NCI-H1694 (cell line): ENCODE measurements around the gene SETD7.
"Not testable (repeated sequence)": the region's sequence is repeated elsewhere in the genome, so short reads cannot be mapped to it uniquely, and the experiment has no call there.

Source experiments
- DNase-seq: peaks from one replicate; lab custom pipeline; 2025; lab: John Stamatoyannopoulos, UW

The SETD7 gene

GRCh38 chr4:139468756-139469155, 87.3 kb downstream of the SETD7 start:
- DNase-seq, result not testable (repeated sequence)

- DNase-seq, result no peak
These were observed 90.1 kb downstream of the SETD7 start for GRCh38 chr4:139465922-139466321.

DNA sequence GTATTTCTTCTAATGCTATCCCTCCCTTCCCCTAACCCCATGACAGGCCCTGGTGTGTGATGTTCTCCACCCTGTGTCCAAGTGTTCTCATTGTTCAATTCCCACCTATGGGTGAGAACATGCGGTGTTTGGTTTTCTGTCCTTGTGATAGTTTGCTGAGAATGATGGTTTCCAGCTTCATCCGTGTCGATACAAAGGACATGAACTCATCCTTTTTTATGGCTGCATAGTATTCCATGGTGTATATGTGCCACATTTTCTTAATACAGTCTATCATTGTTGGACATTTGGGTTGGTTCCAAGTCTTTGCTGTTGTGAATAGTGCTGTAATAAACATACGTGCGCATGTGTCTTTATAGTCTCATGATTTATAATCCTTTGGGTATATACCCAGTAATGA, 91.5 kb downstream of the SETD7 start:
- DNase-seq, result not testable (repeated sequence)

DNA sequence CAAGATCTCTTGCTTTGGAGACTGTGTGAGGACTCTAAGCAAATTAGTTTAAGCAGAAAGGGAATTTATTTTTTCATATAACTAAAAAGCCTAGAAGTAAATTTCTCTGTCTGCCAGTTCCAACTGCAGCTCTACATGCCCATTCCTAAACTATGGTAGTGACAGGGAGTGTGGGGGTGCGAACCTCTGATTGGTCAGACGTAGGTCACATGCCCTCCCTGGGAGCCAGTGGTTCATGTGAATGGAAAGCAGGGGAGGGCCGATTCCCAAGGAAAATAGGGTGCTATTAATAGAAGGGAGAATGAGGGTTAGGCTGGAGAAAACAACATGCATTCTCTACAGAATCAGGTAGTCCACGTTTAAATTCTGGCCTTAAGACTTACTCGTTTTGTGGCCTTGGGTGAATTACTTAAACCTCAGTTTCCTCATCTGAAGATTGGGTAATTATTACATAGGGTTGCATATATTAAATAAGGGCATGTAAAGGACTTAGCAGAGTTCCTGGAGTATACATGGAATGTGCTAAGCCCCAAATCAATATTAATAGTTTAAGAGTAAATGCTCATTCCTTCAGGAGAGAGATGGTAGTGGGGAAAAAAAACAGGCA, 94.9 kb downstream of the SETD7 start:
- DNase-seq, result no peak

- DNase-seq, result no peak
These were observed 95.5 kb downstream of the SETD7 start for GRCh38 chr4:139460565-139460964.

DNA sequence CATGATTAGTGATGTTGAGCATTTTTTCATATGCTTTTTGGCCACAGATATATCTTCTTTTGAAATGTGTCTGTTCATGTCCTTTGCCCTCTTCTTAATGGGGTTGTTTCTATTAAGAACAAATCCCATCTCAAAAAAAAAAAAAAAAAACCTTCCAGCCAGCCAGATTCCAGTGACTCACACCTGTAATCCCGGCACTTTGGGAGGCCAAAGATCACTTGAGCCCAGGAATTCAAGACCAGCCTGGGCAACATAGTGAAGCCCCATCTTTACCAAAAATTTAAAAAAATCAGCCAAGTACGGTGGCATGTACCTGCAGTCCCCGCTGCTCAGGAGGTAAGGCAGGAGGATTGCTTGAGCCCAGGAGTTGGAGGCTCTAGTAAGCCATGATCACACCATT, 97.0 kb downstream of the SETD7 start:
- DNase-seq, result no peak

DNA sequence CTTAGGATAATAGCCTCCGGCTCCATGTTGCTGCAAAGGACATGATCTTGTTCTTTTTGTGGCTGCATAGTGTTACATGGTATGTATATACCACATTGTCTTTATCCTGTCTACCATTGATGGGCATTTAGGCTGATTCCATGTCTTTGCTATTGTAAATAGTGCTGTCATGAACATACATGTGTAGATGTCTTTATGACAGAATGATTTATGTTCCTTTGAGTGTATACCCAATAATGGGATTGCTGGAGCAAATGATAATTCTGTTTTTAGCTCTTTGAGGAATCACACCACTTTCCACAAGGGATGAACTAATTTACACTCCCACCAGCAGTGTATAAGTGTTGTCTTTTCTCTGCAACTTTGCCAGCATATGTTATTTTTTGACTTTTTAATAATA, 97.5 kb downstream of the SETD7 start:
- no peak for DNase-seq

DNA sequence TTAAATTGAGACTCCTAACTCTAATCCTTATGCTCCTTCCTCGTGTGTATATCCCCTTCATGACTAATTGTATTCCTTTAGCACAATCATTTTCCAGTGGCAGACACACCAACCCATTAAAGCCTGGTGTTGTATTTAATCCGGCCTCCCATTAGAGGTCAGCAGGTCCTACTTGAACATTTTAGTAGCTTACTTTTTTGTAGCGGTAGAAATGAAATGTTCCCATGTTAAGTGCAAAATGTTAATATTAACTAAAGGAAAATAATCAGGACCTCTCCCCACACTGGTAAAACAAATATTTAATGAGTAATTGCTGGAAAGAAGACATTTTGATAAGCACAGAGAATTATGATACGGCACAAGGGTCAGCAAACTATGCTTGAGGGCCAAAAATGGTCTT, 98.7 kb downstream of the SETD7 start:
- no peak for DNase-seq

GRCh38 chr4:139455126-139455538, 100.9 kb downstream of the SETD7 start:
- DNase-seq, result no peak

DNA sequence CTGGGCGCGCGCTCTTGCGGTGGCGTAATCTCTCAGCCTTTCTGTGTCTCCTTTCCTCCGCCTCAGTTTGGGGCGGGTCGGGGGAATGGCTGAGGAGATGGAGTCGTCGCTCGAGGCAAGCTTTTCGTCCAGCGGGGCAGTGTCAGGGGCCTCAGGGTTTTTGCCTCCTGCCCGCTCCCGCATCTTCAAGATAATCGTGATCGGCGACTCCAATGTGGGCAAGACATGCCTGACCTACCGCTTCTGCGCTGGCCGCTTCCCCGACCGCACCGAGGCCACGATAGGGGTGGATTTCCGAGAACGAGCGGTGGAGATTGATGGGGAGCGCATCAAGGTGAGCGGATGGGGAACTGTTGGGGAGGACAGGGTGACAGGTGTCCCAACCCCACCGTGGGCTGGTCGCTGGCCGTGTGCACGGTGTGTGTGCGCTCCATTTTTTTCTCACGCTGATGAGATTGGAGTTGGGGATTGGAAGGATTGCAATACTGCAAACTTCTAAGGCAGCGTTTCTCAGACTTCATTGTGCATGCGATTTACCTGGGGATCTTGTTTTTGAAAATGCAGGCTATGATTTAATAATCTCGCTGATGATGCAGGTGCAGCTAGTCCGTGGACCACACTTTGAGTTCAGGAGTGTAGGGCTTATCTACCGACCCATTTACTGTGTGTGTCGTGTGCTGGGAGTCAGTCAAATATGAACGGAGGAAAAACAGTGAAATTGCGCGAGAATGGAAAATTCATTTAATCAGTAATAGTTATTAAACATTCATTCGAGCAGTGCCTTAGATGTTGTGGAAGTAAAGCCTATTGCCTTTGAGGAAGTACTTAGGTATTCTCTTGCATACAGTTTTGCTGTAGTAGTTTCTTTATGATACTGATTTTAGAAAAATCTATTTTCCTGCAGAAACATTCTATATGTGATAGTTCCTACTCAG, 101.6 kb downstream of the SETD7 start, which contains the start of gene RAB33B:
Gene RAB33B (plus strand): TSS at position 11 of the 935 bp plus-strand sequence. CDS start 75 bp downstream, at position 86.
- DNase-seq, result peak; percentile 73

DNA sequence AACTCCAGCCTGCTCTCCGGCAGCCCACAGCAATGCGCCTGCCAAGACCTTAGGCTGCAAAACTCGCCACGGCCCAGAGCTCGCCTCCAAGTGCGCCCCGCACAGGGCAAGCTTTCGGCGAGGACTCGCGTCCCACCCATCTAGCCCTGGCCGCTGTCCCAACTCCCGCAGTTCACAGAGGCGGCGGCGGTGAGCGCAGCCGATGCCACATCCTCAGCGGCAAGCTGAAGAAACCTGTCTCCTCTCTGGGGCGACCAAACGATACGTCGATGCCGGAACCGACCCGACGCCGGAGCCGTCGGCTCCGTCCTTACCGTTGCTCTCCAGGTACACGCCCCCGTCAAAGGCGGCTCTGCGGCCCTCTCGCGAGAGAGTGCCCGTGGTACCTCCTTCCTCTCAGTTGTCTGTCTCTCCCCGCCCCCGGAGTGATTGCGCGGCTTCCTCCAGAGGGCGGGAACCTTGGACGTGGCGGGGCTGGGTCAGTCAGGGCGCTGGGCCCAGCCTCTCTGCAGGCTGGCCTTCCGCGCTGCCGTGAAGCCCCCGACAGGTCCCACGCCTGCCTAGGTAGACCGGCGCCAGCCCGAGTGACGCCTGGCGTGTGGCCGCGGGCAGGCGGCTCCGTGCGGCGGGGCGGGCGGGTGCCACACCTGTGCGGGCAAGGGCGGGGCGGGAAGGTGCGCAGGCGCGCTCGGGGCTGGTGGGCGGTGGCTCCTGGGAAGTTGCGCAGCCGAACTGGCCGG, 102.5 kb downstream of the SETD7 start:
- DNase-seq, result peak; percentile 80

DNA sequence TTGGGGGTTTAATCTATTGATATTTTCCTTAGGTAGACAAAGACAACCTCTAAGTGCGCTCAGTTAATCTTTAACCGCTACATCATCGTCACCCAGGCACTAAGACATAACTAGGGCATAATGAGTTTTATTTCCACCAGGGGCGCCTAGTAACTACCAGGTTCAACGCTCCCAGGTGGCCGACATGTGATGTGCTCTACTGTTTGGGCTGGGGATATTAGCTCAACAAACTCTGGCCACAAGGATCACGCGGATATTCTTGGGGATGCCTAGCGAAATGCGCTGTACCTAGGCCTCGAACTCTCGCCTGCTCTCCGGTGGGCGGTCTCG, 103.0 kb downstream of the SETD7 start:
- DNase-seq, result peak; percentile 51

- no peak for DNase-seq
These were observed 104.0 kb downstream of the SETD7 start for GRCh38 chr4:139451997-139452396.

DNA sequence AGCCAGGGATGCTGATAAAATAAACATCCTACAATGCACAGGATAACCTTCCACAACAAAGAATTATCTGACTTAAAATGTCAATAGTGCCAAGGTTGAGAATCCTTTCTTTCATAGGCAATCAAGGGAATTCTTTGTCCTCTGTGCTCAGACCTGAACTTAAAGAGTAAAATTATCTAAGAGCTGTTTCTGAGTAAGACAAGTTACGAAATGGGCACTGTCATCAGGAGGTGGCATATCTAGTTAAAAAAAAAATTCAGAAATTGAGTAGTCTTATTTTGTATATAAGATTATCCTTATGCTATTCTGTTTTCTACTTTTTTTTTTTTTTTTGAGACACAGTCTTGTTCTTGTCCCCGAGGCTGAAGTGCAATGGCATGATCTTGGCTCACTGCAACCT, 105.4 kb downstream of the SETD7 start:
- DNase-seq, result no peak

DNA sequence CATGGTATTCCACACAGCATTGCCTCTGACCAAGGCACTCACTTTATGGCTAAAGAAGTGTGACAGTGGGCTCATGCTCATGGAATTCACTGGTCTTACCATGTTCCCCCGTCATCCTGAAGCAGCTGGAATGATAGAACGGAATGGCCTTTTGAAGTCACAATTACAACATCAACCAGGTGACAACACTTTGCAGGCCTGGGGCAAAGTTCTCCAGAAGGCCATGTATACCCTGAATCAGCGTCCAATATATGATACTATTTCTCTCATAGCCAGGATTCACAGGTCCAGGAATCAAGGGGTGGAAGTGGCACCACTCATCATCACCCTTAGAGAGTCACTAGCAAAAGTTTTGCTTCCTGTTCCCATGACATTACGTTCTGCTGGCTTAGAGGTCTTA, 108.9 kb downstream of the SETD7 start:
- not testable (repeated sequence) for DNase-seq
